ENCODE measurements around the gene RHOBTB1.

RHOBTB1 gene

GRCh38 chr10:60980997-60981396 lies 37.0 kb upstream of the RHOBTB1 start:
- no peak for DNase-seq (ENCODE audit: low read depth)
- no peak overlapping the region for H3K4me3 ChIP-seq (ENCODE audit: low read depth, low read length)
- TF ChIP-seq, protein P1, sequence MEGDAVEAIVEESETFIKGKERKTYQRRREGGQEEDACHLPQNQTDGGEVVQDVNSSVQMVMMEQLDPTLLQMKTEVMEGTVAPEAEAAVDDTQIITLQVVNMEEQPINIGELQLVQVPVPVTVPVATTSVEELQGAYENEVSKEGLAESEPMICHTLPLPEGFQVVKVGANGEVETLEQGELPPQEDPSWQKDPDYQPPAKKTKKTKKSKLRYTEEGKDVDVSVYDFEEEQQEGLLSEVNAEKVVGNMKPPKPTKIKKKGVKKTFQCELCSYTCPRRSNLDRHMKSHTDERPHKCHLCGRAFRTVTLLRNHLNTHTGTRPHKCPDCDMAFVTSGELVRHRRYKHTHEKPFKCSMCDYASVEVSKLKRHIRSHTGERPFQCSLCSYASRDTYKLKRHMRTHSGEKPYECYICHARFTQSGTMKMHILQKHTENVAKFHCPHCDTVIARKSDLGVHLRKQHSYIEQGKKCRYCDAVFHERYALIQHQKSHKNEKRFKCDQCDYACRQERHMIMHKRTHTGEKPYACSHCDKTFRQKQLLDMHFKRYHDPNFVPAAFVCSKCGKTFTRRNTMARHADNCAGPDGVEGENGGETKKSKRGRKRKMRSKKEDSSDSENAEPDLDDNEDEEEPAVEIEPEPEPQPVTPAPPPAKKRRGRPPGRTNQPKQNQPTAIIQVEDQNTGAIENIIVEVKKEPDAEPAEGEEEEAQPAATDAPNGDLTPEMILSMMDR (IDR thresholded peaks at IDR 0.05; ENCODE audit: insufficient read depth, low read depth, low read length, missing control alignments) = no peak

GRCh38 chr10:60979667-60980104 lies 35.7 kb upstream of the RHOBTB1 start:
- no peak for DNase-seq (ENCODE audit: low read depth)
- H3K4me3 ChIP-seq (ENCODE audit: low read depth, low read length) = no peak overlapping the region
- TF ChIP-seq, protein P1 (IDR thresholded peaks at IDR 0.05; ENCODE audit: insufficient read depth, low read depth, low read length, missing control alignments) = no peak

DNA sequence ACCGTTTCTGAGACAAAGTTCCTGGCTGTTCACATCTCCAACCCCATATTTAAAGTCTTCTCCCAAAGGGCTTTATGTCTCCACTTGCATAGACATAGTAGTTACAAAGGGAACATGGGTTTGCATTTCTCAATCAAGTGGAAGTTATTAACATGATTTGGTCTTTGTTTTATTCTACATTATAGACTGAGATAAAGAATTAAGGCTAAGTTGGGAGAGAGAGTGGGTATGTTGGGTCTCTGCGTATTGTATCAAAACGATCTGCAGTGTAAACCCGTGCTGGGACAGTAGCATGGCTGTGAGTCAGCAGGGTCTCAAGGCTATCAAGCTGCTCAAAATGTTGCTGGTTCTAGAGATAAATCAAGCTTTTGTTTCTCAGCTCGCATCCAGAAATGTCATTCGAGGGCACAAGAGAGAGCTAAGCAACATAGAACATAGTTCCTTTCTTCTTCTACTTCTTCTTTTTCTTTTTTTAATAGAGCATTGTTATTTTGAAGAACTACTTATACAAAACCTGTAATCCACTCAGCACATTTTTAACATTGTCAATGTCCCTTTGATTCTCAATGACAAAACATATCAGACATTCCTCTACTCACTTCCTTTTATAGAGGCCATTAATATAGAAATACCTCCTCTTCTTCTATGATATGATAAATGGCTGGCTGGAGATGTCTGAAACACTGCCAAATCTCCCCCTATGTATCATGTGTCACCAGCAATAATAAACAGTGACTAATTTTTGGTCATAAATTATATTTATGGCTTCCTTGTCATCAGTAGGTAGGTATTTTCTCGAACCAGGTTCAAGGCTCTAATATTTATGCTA lies 34.5 kb upstream of the RHOBTB1 start:
- DNase-seq (ENCODE audit: low read depth) = no peak
- TF ChIP-seq, protein P1 (IDR thresholded peaks at IDR 0.05; ENCODE audit: insufficient read depth, low read depth, low read length, missing control alignments) = no peak
- no peak overlapping the region for H3K4me3 ChIP-seq (ENCODE audit: low read depth, low read length)

GRCh38 chr10:60977161-60978122 lies 33.5 kb upstream of the RHOBTB1 start:
- H3K4me3 ChIP-seq (ENCODE audit: low read depth, low read length) = no peak overlapping the region
- no peak for DNase-seq (ENCODE audit: low read depth)
- TF ChIP-seq, protein P1 (IDR thresholded peaks at IDR 0.05; ENCODE audit: insufficient read depth, low read depth, low read length, missing control alignments) = no peak

- no peak for DNase-seq (ENCODE audit: low read depth)
- no peak overlapping the region for H3K4me3 ChIP-seq (ENCODE audit: low read depth, low read length)
- TF ChIP-seq, protein P1 (IDR thresholded peaks at IDR 0.05; ENCODE audit: insufficient read depth, low read depth, low read length, missing control alignments) = no peak
Measured at GRCh38 chr10:60976687-60977086, 32.7 kb upstream of the RHOBTB1 start.

DNA sequence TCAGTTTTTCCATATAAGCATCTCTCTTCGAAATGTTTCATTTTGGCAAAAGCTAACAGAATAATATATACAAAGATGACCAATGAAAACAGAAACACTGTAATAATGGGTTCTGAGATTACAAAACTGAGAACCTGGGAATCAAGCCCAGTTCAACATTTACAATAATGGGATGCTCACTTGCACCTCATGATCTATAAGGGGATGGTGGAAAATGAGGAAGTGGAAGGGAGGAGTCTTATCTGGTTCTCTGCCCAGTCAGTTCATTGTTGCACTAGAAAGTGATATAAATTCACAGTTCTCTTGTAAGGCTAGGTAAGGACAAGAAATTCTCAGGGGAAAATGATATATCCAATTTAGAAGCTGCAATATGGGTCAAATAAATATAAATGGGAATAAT lies 31.7 kb upstream of the RHOBTB1 start:
- DNase-seq (ENCODE audit: low read depth) = no peak

More for the DNA sequence above, 31.7 kb upstream of the RHOBTB1 start:
- no peak overlapping the region for H3K4me3 ChIP-seq (ENCODE audit: low read depth, low read length)
- TF ChIP-seq, protein P1 (IDR thresholded peaks at IDR 0.05; ENCODE audit: insufficient read depth, low read depth, low read length, missing control alignments) = no peak
